GM12864 (cell line): ENCODE data around the gene KPTN.

Source experiments
- DNase-seq: peaks from one replicate; pipeline ENCODE4 v3.0.0-alpha.2; 2011; ENCODE audit warnings: low read depth
- H3K4me3 ChIP-seq: 2 replicates; pipeline ENCODE4 v1.5.1; 2011; ENCODE audit warnings: mild to moderate bottlenecking, low read depth, low read length, control low read depth
- CTCF ChIP-seq: IDR thresholded peaks from 2 replicates; pipeline ENCODE4 v1.5.1; 2011; ENCODE audit warnings: low read depth, mild to moderate bottlenecking, moderate library complexity, low read length, control low read depth, inconsistent platforms; ENCODE audit errors: missing control alignments

KPTN gene

DNA sequence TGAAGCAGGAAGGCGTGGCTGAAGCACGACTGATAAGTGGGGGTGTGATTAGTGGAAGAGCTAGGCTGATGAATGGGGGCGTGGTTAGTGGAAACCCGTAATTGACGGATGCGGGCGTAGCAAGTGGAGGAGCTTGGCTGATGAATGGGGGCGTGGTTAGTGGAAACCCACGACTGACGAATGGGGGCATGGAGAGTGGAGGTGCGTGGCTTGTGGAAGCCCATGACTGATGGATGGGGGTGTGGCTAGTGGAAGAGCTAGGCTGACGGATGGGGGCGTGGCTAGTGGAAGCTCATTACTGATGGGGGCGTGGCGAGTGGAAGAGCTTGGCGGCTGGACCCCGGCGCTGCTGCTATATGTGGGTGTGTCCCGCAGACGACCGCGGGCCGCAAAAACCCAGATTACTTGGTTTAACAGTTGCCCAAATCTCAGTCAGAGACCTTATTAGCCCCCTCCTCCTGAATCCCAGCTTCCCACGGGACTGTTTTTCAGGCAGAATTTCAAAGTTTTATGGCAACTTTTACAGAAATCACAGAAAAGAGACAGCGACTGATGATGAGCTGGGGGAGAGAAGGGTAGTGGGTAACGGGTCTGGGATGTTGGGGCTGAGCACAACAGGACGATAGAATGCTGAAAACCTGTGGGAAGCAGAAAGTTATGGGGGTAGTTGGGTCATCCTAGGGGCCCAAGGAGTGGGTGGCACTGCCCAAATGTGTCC lies 55.7 kb downstream of the KPTN start:
- TF ChIP-seq CTCF, result no peak
- DNase-seq, result peak; percentile 92
- H3K4me3 ChIP-seq, result no peak overlapping the region

- DNase-seq, result no peak
- H3K4me3 ChIP-seq, result no peak overlapping the region
- TF ChIP-seq CTCF, result peak; percentile 99
These were observed 56.5 kb downstream of the KPTN start for GRCh38 chr19:47427241-47428176.
